ENCODE measurements around the gene F2R. TPM values are rescaled to one million over a fixed set of nuclear protein-coding genes. Genes with fewer than 3 reads are reported as not detected.

The F2R gene
- total and polyA plus RNA-seq, 2 donors (not counting 3 experiments of a cell fraction or from before 2014, with no cell fraction given) = 342 to 599 TPM

DNA sequence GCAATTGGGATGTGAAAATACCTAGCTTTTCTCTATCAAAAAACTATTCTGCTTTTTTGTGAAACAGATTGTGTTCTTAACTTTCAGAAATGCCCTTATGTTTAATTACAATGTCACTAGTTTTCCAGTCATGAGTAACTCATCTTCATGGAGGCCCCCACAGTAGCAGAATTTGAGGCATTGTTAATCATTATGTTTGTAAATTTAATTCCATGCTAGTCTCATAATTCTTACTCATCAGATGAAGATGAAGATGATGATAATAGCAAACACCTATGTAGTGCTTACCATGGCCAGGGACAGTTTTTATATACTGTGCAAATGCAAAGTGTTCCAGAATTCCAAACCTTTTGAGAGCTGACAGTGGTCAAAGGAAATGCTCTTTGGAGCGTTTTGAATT, 27.7 kb upstream of the F2R start:
- Histone ChIP-seq H3K36me3 (ENCODE audit: control insufficient read depth in 2 of 2, extremely low read depth in 1 of 2, insufficient read depth in 2 of 2, low read length in 2 of 2) (no peaks in the 10 kb centered on the region), H3K79me2 (ENCODE audit: control insufficient read depth, insufficient read depth, low read length) (no peaks in the 10 kb centered on the region), H4K20me1 (replicated peaks; ENCODE audit: control insufficient read depth, extremely low read depth, insufficient read depth, low read length) (no peaks in the 10 kb centered on the region), H3K4me1 (ENCODE audit: control insufficient read depth, extremely low read depth, insufficient read depth, low read length) (peaks cover 76% of the 10 kb centered on the region), H3K27ac (ENCODE audit: insufficient read depth, low read depth, low read length) (peak overlapping the region; percentile 91), H2AFZ (ENCODE audit: low read depth, low read length) (no peak overlapping the region), H3K9me1 (replicated peaks; ENCODE audit: control insufficient read depth, extremely low read depth, insufficient read depth, low read length) (no peaks in the 10 kb centered on the region), H3K4me2 (ENCODE audit: insufficient read depth, low read length) (no peak overlapping the region), H3K9me3 (replicated peaks; ENCODE audit: control insufficient read depth, insufficient read depth, low read length) (no peaks in the 10 kb centered on the region), H3K27me3 (ENCODE audit: control insufficient read depth in 2 of 2, insufficient read depth in 2 of 2, low read length in 2 of 2) (no peaks in the 10 kb centered on the region), H3K9ac (replicated peaks; ENCODE audit: extremely low read depth, insufficient read depth, low read length) (no peak overlapping the region), H3K4me3 (replicated peaks in 1 of 3; ENCODE audit: insufficient read depth in 1 of 3, low read depth in 1 of 3, low read length in 3 of 3) (no peak overlapping the region)
- intact Hi-C loops (cut with micrococcal nuclease) = loop anchor here (2.0 kb wide), 1 partner anchor 27 kb away; no protein-coding TSS in a partner anchor
- BruUV-seq (replicated peaks) = no TSS peak
- no peak for DNase-seq (ENCODE audit: low read depth, low spot score)
- dilution Hi-C loops (cut with MboI; ENCODE audit: extremely low pct_ligation_motif_present, low sequenced_read_pairs) = loop anchor here (25.0 kb wide), 1 partner anchor 124 kb away; the partner anchor contains the start of gene F2RL1
- FAIRE-seq = no peak
- CTCF ChIA-PET = interaction anchor here (1.6 to 7.1 kb wide), 4 partner anchors 35 to 87 kb away, joined by 3 to 41 read pairs (median 21); no protein-coding TSS in a partner anchor
- POLR2A ChIA-PET = no interaction called here
- TF ChIP-seq POLR2A (IDR thresholded peaks at IDR 0.05; ENCODE audit: low read depth, low read length) (no peak), POLR2AphosphoS5 (IDR thresholded peaks at IDR 0.05; ENCODE audit: insufficient read depth, low read depth, low read length) (no peak), FOS (IDR thresholded peaks at IDR 0.05; ENCODE audit: borderline replicate concordance, insufficient read depth, low read length) (no peak), GATA2 (IDR thresholded peaks at IDR 0.05; ENCODE audit: insufficient read depth, insufficient read length, low read depth, low read length) (no peak), MYC (IDR thresholded peaks at IDR 0.05; ENCODE audit: low read depth, low read length) (no peak), JUN (IDR thresholded peaks at IDR 0.05; ENCODE audit: borderline replicate concordance, insufficient read depth, insufficient read length, low read depth) (no peak)
- TF ChIP-seq, protein P1, sequence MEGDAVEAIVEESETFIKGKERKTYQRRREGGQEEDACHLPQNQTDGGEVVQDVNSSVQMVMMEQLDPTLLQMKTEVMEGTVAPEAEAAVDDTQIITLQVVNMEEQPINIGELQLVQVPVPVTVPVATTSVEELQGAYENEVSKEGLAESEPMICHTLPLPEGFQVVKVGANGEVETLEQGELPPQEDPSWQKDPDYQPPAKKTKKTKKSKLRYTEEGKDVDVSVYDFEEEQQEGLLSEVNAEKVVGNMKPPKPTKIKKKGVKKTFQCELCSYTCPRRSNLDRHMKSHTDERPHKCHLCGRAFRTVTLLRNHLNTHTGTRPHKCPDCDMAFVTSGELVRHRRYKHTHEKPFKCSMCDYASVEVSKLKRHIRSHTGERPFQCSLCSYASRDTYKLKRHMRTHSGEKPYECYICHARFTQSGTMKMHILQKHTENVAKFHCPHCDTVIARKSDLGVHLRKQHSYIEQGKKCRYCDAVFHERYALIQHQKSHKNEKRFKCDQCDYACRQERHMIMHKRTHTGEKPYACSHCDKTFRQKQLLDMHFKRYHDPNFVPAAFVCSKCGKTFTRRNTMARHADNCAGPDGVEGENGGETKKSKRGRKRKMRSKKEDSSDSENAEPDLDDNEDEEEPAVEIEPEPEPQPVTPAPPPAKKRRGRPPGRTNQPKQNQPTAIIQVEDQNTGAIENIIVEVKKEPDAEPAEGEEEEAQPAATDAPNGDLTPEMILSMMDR (IDR thresholded peaks at IDR 0.05; ENCODE audit: extremely low read depth in 1 of 2, insufficient read depth in 1 of 2, low read depth in 1 of 2, low read length in 2 of 2) = no peak

All from endothelial cell of umbilical vein (primary cell).